Measurements from ENCODE around the gene PAX5. TPM values are rescaled to one million over a fixed set of nuclear protein-coding genes. Genes with fewer than 3 reads are reported as not detected.

The PAX5 gene
- polyA plus RNA-seq, 3 donors, result 0.03 to 0.15 TPM; not detected in 1

GRCh38 chr9:36940881-36941280 is 93.2 kb downstream of the PAX5 start:
- Histone ChIP-seq H3K9ac (ENCODE audit: insufficient read depth, low read length, poor library complexity, severe bottlenecking) (no peak overlapping the region), H3K4me3 (replicated peaks in 1 of 3; ENCODE audit: low read depth in 2 of 3, low read length in 3 of 3) (no peak overlapping the region), H4K20me1 (ENCODE audit: insufficient read depth, low read length) (no peaks in the 10 kb centered on the region), H3K27me3 (ENCODE audit: control insufficient read depth in 2 of 2, insufficient read depth in 2 of 2, low read length in 2 of 2) (peaks cover 0 to 4% of the 10 kb centered on the region in 2 donors), H2AFZ (ENCODE audit: insufficient read depth, low read depth, low read length, poor library complexity, severe bottlenecking) (no peak overlapping the region), H3K4me1 (ENCODE audit: control insufficient read depth in 1 of 2, insufficient read depth in 2 of 2, low read length in 2 of 2) (no peaks in the 10 kb centered on the region), H3K27ac (ENCODE audit: low read depth in 1 of 2, low read length in 2 of 2) (no peak overlapping the region), H3K79me2 (ENCODE audit: insufficient read depth, low read length) (no peaks in the 10 kb centered on the region), H3K4me2 (replicated peaks; ENCODE audit: extremely low read depth, low read length, poor library complexity, severe bottlenecking) (no peak overlapping the region), H3K9me3 (replicated peaks in 1 of 2; ENCODE audit: control insufficient read depth in 1 of 2, insufficient read depth in 1 of 2, low read length in 2 of 2) (no peaks in the 10 kb centered on the region), H3K36me3 (replicated peaks in 1 of 2; ENCODE audit: control insufficient read depth in 1 of 2, insufficient read depth in 2 of 2, low read length in 2 of 2) (no peaks in the 10 kb centered on the region)
- H3K4me3 Mint-ChIP-seq, result no peak overlapping the region
- intact Hi-C loops (cut with micrococcal nuclease), result no loop called here
- peaks cover 9 to 13% (median 13%) of the 10 kb centered on the region in 3 donors for H3K27me3 Mint-ChIP-seq (ENCODE audit: low read depth in 3 of 3)
- no peak for DNase-seq
- 100% methylated on average over 3 of the region's 7 CpGs for WGBS (ENCODE audit: insufficient coverage)
- no peak overlapping the region for H3K27ac Mint-ChIP-seq
- H3K9me3 Mint-ChIP-seq, result peaks cover 0 to 3% (median 0%) of the 10 kb centered on the region in 7 donors
- TF ChIP-seq CTCF (IDR thresholded peaks at IDR 0.05), result no peak
- H3K36me3 Mint-ChIP-seq, result no peaks in the 10 kb centered on the region
- no peaks in the 10 kb centered on the region for H3K4me1 Mint-ChIP-seq

- Histone ChIP-seq H3K4me1 (ENCODE audit: control insufficient read depth in 1 of 2, insufficient read depth in 2 of 2, low read length in 2 of 2) (no peaks in the 10 kb centered on the region), H3K4me2 (replicated peaks; ENCODE audit: extremely low read depth, low read length, poor library complexity, severe bottlenecking) (no peak overlapping the region), H3K79me2 (ENCODE audit: insufficient read depth, low read length) (no peaks in the 10 kb centered on the region), H3K36me3 (replicated peaks in 1 of 2; ENCODE audit: control insufficient read depth in 1 of 2, insufficient read depth in 2 of 2, low read length in 2 of 2) (no peaks in the 10 kb centered on the region), H3K9ac (ENCODE audit: insufficient read depth, low read length, poor library complexity, severe bottlenecking) (no peak overlapping the region), H3K4me3 (replicated peaks in 1 of 3; ENCODE audit: low read depth in 2 of 3, low read length in 3 of 3) (no peak overlapping the region), H3K9me3 (replicated peaks in 1 of 2; ENCODE audit: control insufficient read depth in 1 of 2, insufficient read depth in 1 of 2, low read length in 2 of 2) (no peaks in the 10 kb centered on the region), H4K20me1 (ENCODE audit: insufficient read depth, low read length) (no peaks in the 10 kb centered on the region), H3K27ac (ENCODE audit: low read depth in 1 of 2, low read length in 2 of 2) (no peak overlapping the region), H2AFZ (ENCODE audit: insufficient read depth, low read depth, low read length, poor library complexity, severe bottlenecking) (no peak overlapping the region), H3K27me3 (ENCODE audit: control insufficient read depth in 2 of 2, insufficient read depth in 2 of 2, low read length in 2 of 2) (peaks cover 0 to 4% of the 10 kb centered on the region in 2 donors)
- DNase-seq, result no peak
- WGBS (ENCODE audit: insufficient coverage), result 81% methylated on average over 7 of the region's 7 CpGs
- H3K27me3 Mint-ChIP-seq (ENCODE audit: low read depth in 3 of 3), result peaks cover 9 to 13% (median 13%) of the 10 kb centered on the region in 3 donors
- no peaks in the 10 kb centered on the region for H3K4me1 Mint-ChIP-seq
- no peak overlapping the region for H3K27ac Mint-ChIP-seq
- peaks cover 0 to 3% (median 0%) of the 10 kb centered on the region in 7 donors for H3K9me3 Mint-ChIP-seq
- no peak for TF ChIP-seq CTCF (IDR thresholded peaks at IDR 0.05)
- no peak overlapping the region for H3K4me3 Mint-ChIP-seq
- H3K36me3 Mint-ChIP-seq, result no peaks in the 10 kb centered on the region
- intact Hi-C loops (cut with micrococcal nuclease), result no loop called here
These were observed 93.6 kb downstream of the PAX5 start for GRCh38 chr9:36940500-36940853.
